Measurements from ENCODE around the gene INPP5D. TPM values are rescaled to one million over a fixed set of nuclear protein-coding genes. Genes with fewer than 3 reads are reported as not detected.

The INPP5D gene
- total and polyA plus RNA-seq, 2 donors (not counting 1 experiment from before 2014, with no cell fraction given), result 0.01 to 0.33 TPM

DNA sequence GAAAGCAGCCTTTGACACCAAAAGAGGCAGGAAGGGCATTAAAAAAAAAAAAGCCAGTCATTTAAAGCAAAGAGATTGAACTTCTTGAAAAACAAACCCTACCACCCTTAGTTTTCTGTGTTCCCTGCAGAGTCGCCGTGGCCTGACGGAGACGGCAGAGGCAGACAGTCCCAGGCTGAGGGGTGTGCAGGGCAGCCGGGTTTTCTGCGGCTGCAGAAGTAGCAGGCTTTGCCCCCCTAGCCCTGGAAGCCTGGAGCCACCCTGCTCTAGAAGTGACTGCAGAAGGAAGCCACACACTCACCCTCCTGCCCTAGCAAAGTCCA lies 2.8 kb downstream of the INPP5D start:
- TF ChIP-seq, protein P1, sequence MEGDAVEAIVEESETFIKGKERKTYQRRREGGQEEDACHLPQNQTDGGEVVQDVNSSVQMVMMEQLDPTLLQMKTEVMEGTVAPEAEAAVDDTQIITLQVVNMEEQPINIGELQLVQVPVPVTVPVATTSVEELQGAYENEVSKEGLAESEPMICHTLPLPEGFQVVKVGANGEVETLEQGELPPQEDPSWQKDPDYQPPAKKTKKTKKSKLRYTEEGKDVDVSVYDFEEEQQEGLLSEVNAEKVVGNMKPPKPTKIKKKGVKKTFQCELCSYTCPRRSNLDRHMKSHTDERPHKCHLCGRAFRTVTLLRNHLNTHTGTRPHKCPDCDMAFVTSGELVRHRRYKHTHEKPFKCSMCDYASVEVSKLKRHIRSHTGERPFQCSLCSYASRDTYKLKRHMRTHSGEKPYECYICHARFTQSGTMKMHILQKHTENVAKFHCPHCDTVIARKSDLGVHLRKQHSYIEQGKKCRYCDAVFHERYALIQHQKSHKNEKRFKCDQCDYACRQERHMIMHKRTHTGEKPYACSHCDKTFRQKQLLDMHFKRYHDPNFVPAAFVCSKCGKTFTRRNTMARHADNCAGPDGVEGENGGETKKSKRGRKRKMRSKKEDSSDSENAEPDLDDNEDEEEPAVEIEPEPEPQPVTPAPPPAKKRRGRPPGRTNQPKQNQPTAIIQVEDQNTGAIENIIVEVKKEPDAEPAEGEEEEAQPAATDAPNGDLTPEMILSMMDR (conservative IDR thresholded peaks at IDR 0.05 in 1 of 2, IDR thresholded peaks at IDR 0.05 in 1 of 2; ENCODE audit: low read depth in 1 of 2, low read length in 2 of 2), result no peak
- no peak for TF ChIP-seq EZH2 (IDR thresholded peaks at IDR 0.05; ENCODE audit: low read length, missing control alignments)
- Histone ChIP-seq H3K9ac (ENCODE audit: insufficient read depth, low read length) (no peak overlapping the region), H3K27ac (ENCODE audit: insufficient read depth, low read length) (no peak overlapping the region), H3K4me1 (ENCODE audit: control insufficient read depth, extremely low read depth, insufficient read depth, low read length) (no peaks in the 10 kb centered on the region), H3K27me3 (ENCODE audit: control insufficient read depth, insufficient read depth, low read length) (no peaks in the 10 kb centered on the region), H3K4me3 (replicated peaks in 1 of 4; ENCODE audit: control extremely low read depth in 1 of 4, insufficient read depth in 1 of 4, low read depth in 3 of 4, low read length in 4 of 4) (no peak overlapping the region), H4K20me1 (ENCODE audit: control insufficient read depth, extremely low read depth, insufficient read depth, low read length) (no peaks in the 10 kb centered on the region), H3K79me2 (ENCODE audit: control insufficient read depth, insufficient read depth, low read length) (no peaks in the 10 kb centered on the region), H3K4me2 (ENCODE audit: extremely low read depth, insufficient read depth, low read length) (no peak overlapping the region), H3K36me3 (ENCODE audit: control insufficient read depth, insufficient read depth, low read length) (no peaks in the 10 kb centered on the region), H3K9me3 (ENCODE audit: control insufficient read depth, insufficient read depth, low read depth, low read length) (no peaks in the 10 kb centered on the region), H2AFZ (ENCODE audit: low read length) (no peak overlapping the region)
- DNase-seq (ENCODE audit: low read depth in 2 of 2), result no peak

DNA sequence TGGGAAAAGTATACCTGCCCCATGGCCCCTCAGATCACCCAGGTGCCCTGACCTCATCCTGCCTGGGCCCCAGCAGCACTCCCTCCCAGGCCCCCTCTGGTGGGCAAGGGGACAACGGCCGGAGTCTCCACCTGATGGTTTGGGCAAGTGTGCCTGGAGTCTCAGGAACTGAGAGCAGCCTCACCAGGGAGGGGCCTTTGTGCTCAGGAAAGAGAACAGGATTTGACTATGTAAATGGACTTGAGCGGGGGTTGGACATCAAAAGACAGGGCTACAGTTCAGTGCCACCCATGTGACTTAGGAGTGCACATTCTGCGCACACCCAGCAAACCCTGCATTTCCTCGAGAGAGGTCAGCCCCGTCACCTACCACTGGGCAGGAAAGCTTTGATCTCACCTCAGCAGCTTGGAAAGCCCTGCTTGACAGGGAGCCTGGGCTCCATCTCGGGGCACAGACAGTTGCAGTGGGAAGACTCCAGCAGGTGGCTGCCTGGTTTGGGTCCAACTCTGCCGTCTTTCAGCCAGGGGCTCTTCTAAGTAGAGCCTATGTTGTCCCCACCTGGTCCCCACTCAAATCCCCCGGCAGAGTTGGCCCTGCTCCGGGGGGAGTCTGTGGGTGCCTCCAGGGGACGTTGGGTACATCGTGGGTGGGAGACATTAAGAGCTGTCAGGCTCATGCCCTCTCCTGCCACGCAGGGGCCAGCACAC lies 3.3 kb downstream of the INPP5D start:
- TF ChIP-seq, protein P1 (conservative IDR thresholded peaks at IDR 0.05 in 1 of 2, IDR thresholded peaks at IDR 0.05 in 1 of 2; ENCODE audit: low read depth in 1 of 2, low read length in 2 of 2), result no peak
- TF ChIP-seq EZH2 (IDR thresholded peaks at IDR 0.05; ENCODE audit: low read length, missing control alignments), result no peak
- Histone ChIP-seq H3K4me1 (ENCODE audit: control insufficient read depth, extremely low read depth, insufficient read depth, low read length) (no peaks in the 10 kb centered on the region), H3K4me3 (replicated peaks in 1 of 4; ENCODE audit: control extremely low read depth in 1 of 4, insufficient read depth in 1 of 4, low read depth in 3 of 4, low read length in 4 of 4) (no peak overlapping the region), H2AFZ (ENCODE audit: low read length) (no peak overlapping the region), H3K27ac (ENCODE audit: insufficient read depth, low read length) (no peak overlapping the region), H3K9ac (ENCODE audit: insufficient read depth, low read length) (no peak overlapping the region), H3K36me3 (ENCODE audit: control insufficient read depth, insufficient read depth, low read length) (no peaks in the 10 kb centered on the region), H3K9me3 (ENCODE audit: control insufficient read depth, insufficient read depth, low read depth, low read length) (no peaks in the 10 kb centered on the region), H4K20me1 (ENCODE audit: control insufficient read depth, extremely low read depth, insufficient read depth, low read length) (no peaks in the 10 kb centered on the region), H3K4me2 (ENCODE audit: extremely low read depth, insufficient read depth, low read length) (no peak overlapping the region), H3K27me3 (ENCODE audit: control insufficient read depth, insufficient read depth, low read length) (no peaks in the 10 kb centered on the region), H3K79me2 (ENCODE audit: control insufficient read depth, insufficient read depth, low read length) (no peaks in the 10 kb centered on the region)
- DNase-seq (ENCODE audit: low read depth in 2 of 2), result no peak

DNA sequence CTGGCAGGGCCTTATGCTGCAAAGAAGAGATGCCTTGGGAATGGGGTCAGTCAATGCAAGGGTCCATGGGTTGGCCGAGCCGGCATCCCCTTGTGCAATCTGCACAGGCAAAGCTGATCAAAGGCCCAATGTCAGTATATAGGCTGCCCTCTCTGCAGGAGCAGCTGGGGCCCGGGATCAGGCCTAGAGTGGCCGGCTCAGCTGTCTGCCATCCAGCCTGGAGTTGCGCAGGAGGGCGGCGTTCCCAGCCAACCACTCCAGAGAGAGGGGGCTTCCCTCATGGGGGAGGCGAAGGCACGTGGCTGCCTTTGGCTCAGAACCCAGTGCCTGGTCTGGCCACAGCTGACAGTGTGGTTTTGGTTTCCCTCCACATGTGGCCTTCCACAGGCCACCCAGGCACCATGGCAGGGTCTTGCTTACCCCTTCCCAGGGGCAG lies 3.9 kb downstream of the INPP5D start:
- Histone ChIP-seq H3K27me3 (ENCODE audit: control insufficient read depth, insufficient read depth, low read length) (no peaks in the 10 kb centered on the region), H2AFZ (ENCODE audit: low read length) (no peak overlapping the region), H3K27ac (ENCODE audit: insufficient read depth, low read length) (no peak overlapping the region), H3K79me2 (ENCODE audit: control insufficient read depth, insufficient read depth, low read length) (no peaks in the 10 kb centered on the region), H3K36me3 (ENCODE audit: control insufficient read depth, insufficient read depth, low read length) (no peaks in the 10 kb centered on the region), H4K20me1 (ENCODE audit: control insufficient read depth, extremely low read depth, insufficient read depth, low read length) (no peaks in the 10 kb centered on the region), H3K9ac (ENCODE audit: insufficient read depth, low read length) (no peak overlapping the region), H3K4me3 (replicated peaks in 1 of 4; ENCODE audit: control extremely low read depth in 1 of 4, insufficient read depth in 1 of 4, low read depth in 3 of 4, low read length in 4 of 4) (no peak overlapping the region), H3K9me3 (ENCODE audit: control insufficient read depth, insufficient read depth, low read depth, low read length) (no peaks in the 10 kb centered on the region), H3K4me1 (ENCODE audit: control insufficient read depth, extremely low read depth, insufficient read depth, low read length) (no peaks in the 10 kb centered on the region), H3K4me2 (ENCODE audit: extremely low read depth, insufficient read depth, low read length) (no peak overlapping the region)
- TF ChIP-seq, protein P1 (conservative IDR thresholded peaks at IDR 0.05 in 1 of 2, IDR thresholded peaks at IDR 0.05 in 1 of 2; ENCODE audit: low read depth in 1 of 2, low read length in 2 of 2), result no peak
- TF ChIP-seq EZH2 (IDR thresholded peaks at IDR 0.05; ENCODE audit: low read length, missing control alignments), result no peak
- DNase-seq (ENCODE audit: low read depth in 2 of 2), result no peak

Data from fibroblast of lung (primary cell).